GM21390 (cell line): Measurements from ENCODE around the gene PYROXD2.
A peak's percentile ranks its signal among the peaks of the same experiment; 100 is the strongest.

Experiments used
- ATAC-seq: cut with Tn5 transposase; IDR thresholded peaks from one replicate; pipeline ENCODE4 v1.9.1; 2021; ENCODE audit not compliant: unreplicated experiment

PYROXD2 gene

GRCh38 chr10:98414932-98415730, at the start of gene PYROXD2:
Gene PYROXD2 (minus strand): TSS chr10:98415182. CDS start chr10:98415135, 47 bp downstream.
- no peak for ATAC-seq

DNA sequence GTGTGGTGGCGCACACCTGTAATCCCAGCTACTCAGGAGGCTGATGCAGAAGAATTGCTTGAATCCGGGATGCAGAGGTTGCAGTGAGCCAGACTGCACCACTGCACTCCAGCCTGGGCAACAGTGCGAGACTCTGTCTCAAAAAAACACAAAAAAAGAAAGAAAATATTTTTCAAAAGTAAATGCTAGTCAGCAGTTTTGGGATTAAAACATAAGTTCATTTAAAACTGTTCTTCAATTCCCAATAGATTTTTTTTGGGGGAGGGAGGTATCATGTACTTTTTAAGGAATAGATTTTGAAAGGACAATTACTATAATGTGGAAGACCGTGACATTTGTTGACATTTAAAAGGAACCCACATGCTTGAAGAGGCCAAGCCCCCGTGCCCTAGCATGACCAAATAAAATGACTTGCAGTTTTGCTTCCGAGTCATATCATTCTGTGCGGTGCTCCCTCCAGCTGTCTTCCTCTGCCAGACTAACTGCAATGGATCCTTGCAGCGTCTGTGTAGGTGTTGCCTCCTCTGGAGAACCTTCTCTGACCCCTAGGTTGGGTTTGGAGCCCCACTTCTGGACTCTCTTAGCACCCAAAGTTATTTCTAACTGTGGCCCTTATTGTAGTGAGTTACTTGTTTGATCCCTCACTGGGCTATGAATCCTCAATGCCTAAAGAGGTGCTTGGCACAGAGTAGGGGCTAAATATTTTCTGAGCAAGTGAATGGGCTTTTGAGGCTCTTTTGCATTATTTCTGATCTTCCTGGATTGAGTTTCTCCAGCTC, 49.2 kb upstream of the PYROXD2 start:
- ATAC-seq = no peak

- no peak for ATAC-seq
Observed at GRCh38 chr10:98463016-98463415, 48.0 kb upstream of the PYROXD2 start.

DNA sequence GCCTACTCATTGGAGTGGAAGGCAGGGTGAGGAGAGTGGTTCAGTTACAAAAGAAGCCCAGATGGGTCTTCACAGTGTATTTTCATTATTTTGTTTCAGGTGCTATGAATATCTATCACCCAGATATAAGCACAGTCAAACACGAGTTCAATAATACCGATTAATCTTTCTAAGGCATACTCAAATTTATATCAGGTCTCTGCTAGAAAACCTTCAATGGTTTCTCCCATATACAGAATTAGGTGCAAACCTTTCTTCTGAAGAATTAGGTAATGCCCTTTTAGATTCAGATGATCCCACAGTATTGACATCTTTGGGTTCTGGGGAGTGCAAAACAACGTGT, 46.5 kb upstream of the PYROXD2 start:
- no peak for ATAC-seq

DNA sequence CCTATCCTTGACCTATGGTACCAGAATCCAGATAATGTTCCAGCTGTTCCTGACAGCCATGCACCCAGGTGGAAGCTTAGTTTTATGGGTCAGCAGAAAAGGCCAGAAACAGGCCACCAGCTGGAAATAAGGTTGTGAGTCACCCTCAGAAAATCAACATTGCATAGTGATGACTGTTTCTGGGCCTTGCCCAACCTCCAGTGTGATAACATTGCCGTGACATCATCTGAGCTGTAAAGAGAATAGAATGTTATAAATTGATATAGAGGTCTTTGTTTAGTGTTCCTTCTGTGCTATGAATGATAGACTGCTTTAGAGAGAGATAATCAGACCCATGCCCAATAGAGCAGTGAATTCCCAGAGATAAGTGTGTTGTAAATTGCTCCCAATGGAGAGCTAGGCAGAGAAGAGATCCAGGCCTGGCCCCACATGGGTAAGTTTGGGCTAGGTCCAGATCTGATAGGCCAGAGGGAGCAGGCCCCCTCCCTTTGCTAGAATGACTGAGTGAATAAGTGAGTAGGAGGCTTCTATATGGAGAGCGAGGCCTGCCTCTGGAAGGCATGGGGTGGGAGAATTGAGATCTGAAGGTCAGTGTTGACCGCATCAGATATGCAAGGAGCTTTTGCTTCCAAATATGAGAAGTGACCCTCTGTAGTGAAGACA, 46.0 kb upstream of the PYROXD2 start:
- ATAC-seq = no peak

DNA sequence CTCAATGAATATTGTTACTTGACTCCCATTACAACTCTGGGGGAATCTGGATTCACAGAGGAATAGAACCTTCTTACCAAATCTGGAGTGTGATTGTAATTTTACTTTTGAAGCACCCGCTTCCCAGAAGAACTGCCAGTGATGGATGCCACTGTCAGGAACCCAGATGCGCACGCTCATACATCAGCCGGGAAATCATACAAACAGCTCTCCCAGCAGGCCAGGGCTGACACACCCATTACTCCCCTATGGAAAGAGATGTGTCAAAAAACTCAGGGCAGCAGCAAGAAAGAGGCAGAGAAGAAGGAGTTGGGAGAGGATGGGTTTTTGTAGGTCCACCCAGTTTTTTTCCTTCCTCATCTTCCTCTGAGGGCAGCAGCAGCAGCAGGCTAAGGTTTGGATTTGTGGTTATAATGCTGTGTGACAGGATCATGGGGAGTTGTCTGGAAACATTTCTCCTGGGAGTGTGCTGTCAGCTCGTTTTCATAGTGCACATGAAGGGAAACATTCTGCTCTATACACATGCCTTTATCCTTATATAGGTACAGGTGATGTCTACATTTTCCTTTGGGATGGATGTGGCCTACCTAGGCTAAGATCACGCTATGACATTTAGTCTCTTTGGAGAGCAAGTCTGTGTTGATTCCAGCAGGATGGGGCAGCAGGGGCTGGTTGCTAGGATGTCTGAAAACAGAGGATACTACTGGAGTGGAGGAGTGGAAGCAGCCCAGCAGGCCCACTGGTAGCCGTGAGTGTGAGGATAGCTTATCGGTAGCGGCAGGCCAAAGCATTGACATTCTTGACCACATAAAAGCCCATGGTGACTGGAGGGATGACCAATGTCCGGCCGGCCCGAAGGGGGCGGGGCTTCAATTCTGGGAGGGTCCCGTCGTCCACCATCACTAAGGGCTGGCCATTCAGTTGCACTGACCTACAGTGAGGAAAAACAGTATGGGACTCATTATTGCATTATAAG, 44.1 kb upstream of the PYROXD2 start:
- no peak for ATAC-seq

- no peak for ATAC-seq
Observed at GRCh38 chr10:98457721-98458120, 42.7 kb upstream of the PYROXD2 start.

GRCh38 chr10:98456686-98457482, 41.9 kb upstream of the PYROXD2 start:
- no peak for ATAC-seq

DNA sequence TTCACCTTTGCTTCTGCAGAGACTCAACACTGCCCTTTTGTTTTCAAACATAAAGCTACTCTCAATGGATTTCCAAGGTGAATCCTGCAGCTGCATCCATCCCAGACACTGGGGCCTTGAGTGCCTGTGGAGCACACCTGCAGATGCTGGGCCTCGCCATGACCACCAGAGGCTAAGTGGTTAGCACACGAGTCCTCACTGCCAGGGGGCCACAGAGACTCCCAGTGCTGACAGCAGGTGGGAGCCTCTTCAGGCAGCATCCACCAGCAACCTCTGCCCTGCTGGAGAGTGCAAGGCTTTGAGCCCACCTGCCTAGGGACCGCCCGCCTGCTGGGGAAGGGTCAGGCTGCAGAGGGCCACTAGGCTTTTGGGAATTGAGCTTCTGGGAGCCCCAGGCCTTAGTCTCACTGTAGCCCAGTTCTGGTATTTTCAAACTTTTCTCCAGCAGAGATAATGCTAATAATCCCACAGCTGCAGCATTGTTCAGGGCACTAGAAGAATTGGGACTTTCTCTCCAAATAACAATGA, 41.1 kb upstream of the PYROXD2 start:
- no peak for ATAC-seq

DNA sequence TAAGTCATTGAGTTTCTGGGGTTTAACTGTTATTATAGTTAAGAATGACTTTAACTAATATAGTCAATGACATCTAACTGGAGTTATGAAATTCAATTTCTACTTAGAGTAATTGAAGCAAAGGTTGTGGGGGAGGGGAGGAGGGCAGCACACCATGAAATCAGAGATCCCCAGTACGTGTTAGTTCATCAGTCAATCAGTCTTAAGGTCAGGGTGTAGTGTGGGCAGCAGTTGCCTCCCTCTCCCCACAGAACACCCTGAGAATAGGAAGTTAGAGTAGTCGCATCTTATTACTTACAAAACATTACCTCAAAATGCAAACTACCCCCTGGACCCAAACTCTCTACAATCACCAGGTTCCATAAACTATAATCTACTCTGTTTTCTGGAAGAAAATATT, 38.7 kb upstream of the PYROXD2 start:
- no peak for ATAC-seq

DNA sequence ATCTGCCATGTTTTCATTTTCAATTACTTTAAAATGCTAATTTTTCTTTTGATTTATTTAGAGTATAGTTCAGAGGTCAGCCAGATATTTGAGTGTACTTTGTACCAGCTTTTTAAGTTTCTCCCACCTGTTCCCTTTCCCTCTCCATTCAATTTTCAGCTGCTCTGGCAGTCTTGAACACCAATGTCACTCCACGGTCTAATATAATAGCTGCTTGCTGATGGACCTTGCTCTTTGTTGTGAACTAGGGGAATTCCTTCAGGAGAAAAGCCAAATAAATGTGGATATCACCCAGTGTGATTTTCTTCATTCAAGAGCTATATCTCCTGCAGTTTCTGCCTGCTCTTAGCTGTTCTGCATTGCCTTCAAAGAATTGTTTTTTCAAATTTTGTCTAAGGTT, 35.6 kb upstream of the PYROXD2 start:
- no peak for ATAC-seq

DNA sequence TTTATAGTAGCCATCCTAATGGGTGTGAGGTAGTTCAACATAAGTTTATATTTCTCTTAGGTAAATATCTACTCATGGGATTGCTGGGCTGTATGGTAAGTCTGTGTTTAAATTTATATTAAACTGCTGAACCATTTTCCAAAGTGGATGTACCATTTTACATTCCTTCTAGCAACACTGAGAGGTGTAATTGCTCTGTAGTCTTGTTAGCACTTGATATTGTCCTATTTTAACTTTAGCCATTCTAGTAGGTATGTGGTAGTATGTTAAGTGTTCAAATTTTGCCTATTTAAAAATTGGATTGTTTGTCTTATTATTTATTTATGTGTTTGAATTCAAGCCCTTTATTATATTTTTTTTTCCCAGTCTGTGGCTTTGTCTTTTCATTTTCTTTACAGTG, 34.3 kb upstream of the PYROXD2 start:
- no peak for ATAC-seq

DNA sequence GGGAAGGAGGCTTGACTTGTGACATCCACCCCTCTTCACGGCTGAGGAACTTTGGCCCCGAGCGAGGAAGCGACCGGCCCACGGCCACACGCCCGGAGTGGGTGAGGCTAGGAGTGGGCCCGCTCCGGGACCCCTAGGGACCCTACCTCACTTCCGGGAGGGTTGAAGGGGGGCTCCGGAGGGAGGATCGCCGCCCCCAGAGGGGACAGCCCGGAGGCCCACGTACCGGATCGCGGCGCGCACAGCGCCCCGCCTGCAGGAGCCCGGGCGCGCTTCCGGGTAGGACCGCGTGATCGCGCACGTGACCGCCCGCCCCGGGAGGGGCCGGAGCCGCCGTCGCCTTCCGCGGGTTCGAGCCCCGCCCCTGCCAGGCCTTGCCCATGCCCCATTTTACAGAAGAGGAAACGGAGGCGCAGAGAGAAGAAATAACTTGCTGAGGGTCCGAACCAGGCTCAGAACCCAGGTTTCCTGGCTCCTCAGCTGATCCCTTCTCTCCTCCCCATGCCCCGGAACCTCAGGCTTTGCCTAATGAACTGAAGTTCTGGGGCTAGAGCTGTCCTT, 31.8 kb upstream of the PYROXD2 start, which contains the start of gene HPS1:
Gene HPS1 (minus strand): TSS at position 275 of the 561 bp plus-strand sequence. CDS start 3,695 bp downstream, outside the sequence.
- ATAC-seq = peak; percentile 87

- peak; percentile 25 for ATAC-seq
Observed at GRCh38 chr10:98446151-98446660, 31.2 kb upstream of the PYROXD2 start.

DNA sequence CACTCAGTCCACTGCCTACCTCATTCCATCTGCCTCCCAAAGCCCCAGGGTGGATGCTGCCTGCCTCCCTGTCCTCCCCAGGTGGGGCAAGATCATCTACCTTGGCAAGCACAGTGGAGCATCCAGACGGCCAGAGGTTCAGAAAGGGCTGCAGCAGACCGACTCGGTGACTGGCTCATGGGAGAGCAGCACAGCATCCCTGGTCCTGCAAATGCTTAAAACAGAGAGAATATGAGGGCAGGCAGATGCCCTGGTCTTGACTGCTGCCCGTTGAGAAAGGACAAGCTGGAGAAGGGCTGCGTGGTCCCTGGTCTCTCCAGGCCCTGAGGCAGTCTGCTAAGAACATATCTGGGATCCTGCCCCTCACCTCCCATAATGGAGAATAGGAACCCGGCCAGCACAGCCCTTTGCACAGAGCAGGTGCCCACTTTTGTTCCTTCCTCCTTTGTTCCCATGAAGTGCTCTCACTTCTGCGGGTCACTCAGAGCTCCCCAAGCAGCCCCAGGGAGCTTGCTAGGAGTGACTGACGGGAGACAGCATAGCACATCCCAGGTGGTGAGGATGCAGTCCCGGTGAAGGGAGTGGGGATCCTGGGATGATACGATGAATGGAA, 30.3 kb upstream of the PYROXD2 start:
- ATAC-seq = no peak

GRCh38 chr10:98444314-98445006, 29.5 kb upstream of the PYROXD2 start:
- no peak for ATAC-seq

- no peak for ATAC-seq
Observed at GRCh38 chr10:98438715-98439114, 23.7 kb upstream of the PYROXD2 start.

DNA sequence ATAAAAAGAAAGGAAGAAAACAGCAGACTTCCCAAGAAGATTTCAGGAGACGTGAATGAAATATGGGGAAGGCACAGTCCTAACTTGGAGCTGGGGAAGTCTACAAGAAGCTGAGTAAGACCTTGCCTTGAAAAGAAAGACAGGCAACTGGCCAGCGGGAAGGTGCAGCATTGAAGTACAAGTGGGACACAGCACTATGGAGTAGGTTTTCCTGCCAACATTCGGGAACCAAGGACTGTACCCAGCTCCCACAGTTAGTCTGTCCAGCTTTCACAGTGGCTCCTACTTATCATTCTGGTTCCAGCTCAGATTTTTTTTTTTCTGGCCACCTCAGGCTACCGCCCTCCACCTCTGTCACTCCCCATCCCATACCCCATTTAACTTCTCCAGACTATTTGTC, 21.7 kb upstream of the PYROXD2 start:
- ATAC-seq = no peak
